ENCODE measurements around the gene FAIM2. TPM values are rescaled to one million over a fixed set of nuclear protein-coding genes. Genes with fewer than 3 reads are reported as not detected.

The FAIM2 gene
- 10 to 100 TPM in 1 of 4 donors, 1 to 10 TPM in 3; 4.1 to 10.3 (median 7.4) TPM for total RNA-seq

DNA sequence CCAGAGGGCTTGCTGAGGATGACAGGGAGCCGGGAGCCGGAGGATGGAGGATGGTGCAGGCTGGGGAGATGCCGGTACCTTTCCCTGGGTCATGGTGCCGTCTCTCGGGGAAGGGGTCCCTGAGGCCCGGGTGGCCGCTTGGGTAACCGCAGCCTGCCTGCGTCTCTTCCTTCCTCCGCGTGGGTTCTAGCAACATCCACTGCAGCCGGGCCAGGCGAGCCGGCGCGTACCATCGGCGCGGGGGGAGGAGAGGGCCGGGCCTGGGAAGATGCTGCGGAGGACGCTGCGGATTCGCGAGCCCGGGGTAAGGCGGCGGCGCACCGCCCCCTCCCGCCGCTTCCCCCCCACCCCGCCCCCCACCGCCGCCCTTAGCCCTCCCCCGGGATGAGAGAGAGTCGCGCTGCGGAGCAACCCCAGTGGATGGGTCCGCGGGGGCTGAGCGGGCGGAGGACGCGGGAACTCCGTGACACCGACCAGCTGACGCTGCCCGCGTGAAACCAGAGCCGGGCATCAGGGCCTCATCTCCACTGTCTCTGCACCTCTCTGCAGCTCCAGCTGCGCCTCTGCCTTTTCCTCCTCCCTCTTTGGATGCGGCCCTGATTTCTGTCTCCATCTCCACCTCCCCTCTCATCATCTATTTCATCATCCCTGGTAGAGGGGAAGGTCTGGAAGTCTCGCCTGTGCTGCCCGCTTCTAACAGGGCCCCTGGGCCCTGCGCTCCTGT lies at the start of gene FAIM2:
TSS of gene FAIM2 (minus strand) at position 201 of the 724 bp plus-strand sequence. CDS start at position 93, 108 bp downstream.
- Histone ChIP-seq H3K36me3 (no peaks in the 10 kb centered on the region), H3K9me3 (no peaks in the 10 kb centered on the region), H3K4me1 (peaks cover 8 to 19% (median 14%) of the 10 kb centered on the region in 4 donors), H3K27ac (replicated peaks in 1 of 4) (peak within 1 kb of the TSS; percentile 56 to 73 (median 66)), H3K4me3 (peak within 1 kb of the TSS; percentile 55 to 67 (median 58)), H3K27me3 (peaks cover 0 to 13% (median 0%) of the 10 kb centered on the region in 4 donors)
- no peak for DNase-seq (ENCODE audit: extremely low spot score)
- no peak for TF ChIP-seq CTCF (IDR thresholded peaks at IDR 0.05)
- TF ChIP-seq EP300 (IDR thresholded peaks at IDR 0.05) = no peak
- intact Hi-C loops (cut with DNase I) = no loop called here
- WGBS = 7% methylated on average over 31 of the region's 56 CpGs

DNA sequence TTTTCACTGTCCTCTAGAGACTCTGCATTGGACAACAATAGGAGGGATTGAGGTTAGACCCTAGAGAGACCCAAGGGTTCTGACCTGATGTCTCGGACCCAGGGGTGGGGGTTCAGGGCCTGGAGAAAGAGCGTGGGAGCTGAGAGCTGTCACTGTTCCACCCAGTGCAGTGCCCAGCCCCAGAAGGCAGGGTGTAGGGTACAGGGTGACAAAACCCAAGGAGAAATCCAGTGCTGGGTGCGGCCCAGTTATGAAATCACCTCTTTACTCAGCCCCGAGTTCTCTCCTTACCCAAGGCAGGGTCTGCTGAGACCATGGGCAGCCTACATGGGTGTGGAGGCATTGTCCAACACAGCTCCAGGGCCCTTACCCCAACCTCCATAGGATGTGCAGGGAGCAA lies 49.5 kb upstream of the FAIM2 start:
- peaks cover 0 to 78% (median 18%) of the 10 kb centered on the region in 4 donors for H3K27me3 ChIP-seq
- H3K9me3 ChIP-seq = no peaks in the 10 kb centered on the region
- peaks cover 0 to 10% (median 2%) of the 10 kb centered on the region in 4 donors for H3K4me1 ChIP-seq
- no peaks in the 10 kb centered on the region for H3K36me3 ChIP-seq
- no peak overlapping the region for H3K4me3 ChIP-seq
- TF ChIP-seq EP300 (IDR thresholded peaks at IDR 0.05) = no peak
- TF ChIP-seq CTCF (IDR thresholded peaks at IDR 0.05) = no peak
- no peak for TF ChIP-seq POLR2AphosphoS5 (IDR thresholded peaks at IDR 0.05)
- no peak for TF ChIP-seq POLR2A (IDR thresholded peaks at IDR 0.05; ENCODE audit: low read depth)
- intact Hi-C loops (cut with DNase I) = no loop called here
- no peak for DNase-seq (ENCODE audit: extremely low spot score)
- no peak overlapping the region for H3K27ac ChIP-seq (replicated peaks in 1 of 4)
- 96% methylated on average over 3 of the region's 4 CpGs for WGBS

- Histone ChIP-seq H3K4me3 (no peak overlapping the region), H3K4me1 (peaks cover 0 to 10% (median 2%) of the 10 kb centered on the region in 4 donors), H3K27ac (replicated peaks in 1 of 4) (no peak overlapping the region), H3K9me3 (no peaks in the 10 kb centered on the region), H3K27me3 (peaks cover 0 to 72% (median 18%) of the 10 kb centered on the region in 4 donors), H3K36me3 (no peaks in the 10 kb centered on the region)
- no peak for DNase-seq (ENCODE audit: extremely low spot score)
- TF ChIP-seq POLR2A (IDR thresholded peaks at IDR 0.05; ENCODE audit: low read depth) = no peak
- TF ChIP-seq CTCF (IDR thresholded peaks at IDR 0.05) = no peak
- no peak for TF ChIP-seq EP300 (IDR thresholded peaks at IDR 0.05)
- no peak for TF ChIP-seq POLR2AphosphoS5 (IDR thresholded peaks at IDR 0.05)
- WGBS = 80% methylated on average over 1 of the region's 1 CpG
- intact Hi-C loops (cut with DNase I) = no loop called here
Observed at GRCh38 chr12:49952391-49953055, 48.8 kb upstream of the FAIM2 start.

GRCh38 chr12:49951411-49952240 lies 47.9 kb upstream of the FAIM2 start:
- 87% methylated on average over 14 of the region's 14 CpGs for WGBS
- Histone ChIP-seq H3K27me3 (peaks cover 0 to 63% (median 18%) of the 10 kb centered on the region in 4 donors), H3K27ac (replicated peaks in 1 of 4) (no peak overlapping the region), H3K4me1 (peaks cover 0 to 10% (median 2%) of the 10 kb centered on the region in 4 donors), H3K9me3 (no peaks in the 10 kb centered on the region), H3K4me3 (no peak overlapping the region), H3K36me3 (no peaks in the 10 kb centered on the region)
- DNase-seq (ENCODE audit: extremely low spot score) = no peak
- intact Hi-C loops (cut with DNase I) = no loop called here
- no peak for TF ChIP-seq EP300 (IDR thresholded peaks at IDR 0.05)
- no peak for TF ChIP-seq POLR2AphosphoS5 (IDR thresholded peaks at IDR 0.05)
- no peak for TF ChIP-seq POLR2A (IDR thresholded peaks at IDR 0.05; ENCODE audit: low read depth)
- TF ChIP-seq CTCF (IDR thresholded peaks at IDR 0.05) = no peak

Measured in esophagus muscularis mucosa (tissue), 4 donors.